Upper lobe of right lung (tissue), 1 donor: ENCODE data around the gene RETREG1. TPM values are rescaled to one million over a fixed set of nuclear protein-coding genes. Genes with fewer than 3 reads are reported as not detected.
"Not testable (repeated sequence)": the region's sequence is repeated elsewhere in the genome, so short reads cannot be mapped to it uniquely, and the experiment has no call there.

Source experiments
- ATAC-seq: fragments of 200-7000 bp; cut with Tn5 transposase; one replicate; pipeline ENCODE4 v1.9.1; 2020; ENCODE audit warnings: mild to moderate bottlenecking, moderate library complexity
- DNase-seq: peaks from one replicate; pipeline ENCODE4 v3.0.0-alpha.2; 2020
- H3K27ac ChIP-seq: fragments of 200-600 bp; one replicate; pipeline ENCODE4 v1.8.0; 2022
- H3K27me3 ChIP-seq: fragments of 200-600 bp; one replicate; pipeline ENCODE4 v1.8.0; 2022; ENCODE audit warnings: mild to moderate bottlenecking
- H3K36me3 ChIP-seq: fragments of 200-600 bp; one replicate; pipeline ENCODE4 v1.8.0; 2022
- H3K4me1 ChIP-seq: fragments of 200-600 bp; one replicate; pipeline ENCODE4 v1.8.0; 2022
- H3K4me3 ChIP-seq: fragments of 200-600 bp; one replicate; pipeline ENCODE4 v1.8.0; 2022; ENCODE audit warnings: mild to moderate bottlenecking
- H3K9me3 ChIP-seq: fragments of 200-600 bp; one replicate; pipeline ENCODE4 v1.8.0; 2022
- CTCF ChIP-seq: fragments of 200-600 bp; IDR thresholded peaks from one replicate; pipeline ENCODE4 v1.8.0; 2022; ENCODE audit warnings: antibody characterized with exemption
- intact Hi-C: fragments of 100-400 bp; cut with DNase I; formaldehyde crosslinking; loops from one replicate; pipeline ENCODE4 v1.11.0; 2022
- total RNA-seq: library from RNA; stranded (reverse); fragmentation: NEBNext Ultra II Directional; extraction: Animal tissue kit (Norgen Biotek cat#: 25700); gene quantifications from one replicate; pipeline ENCODE4 v1.2.1, GENCODE V29; 2021
- donor health status: DM: no; HTN: yes; CAD: no; lungs with severe emphysema.

The RETREG1 gene
- total RNA-seq, 1 donor from 2014 or later = 22.8 TPM

GRCh38 chr5:16661713-16662112 lies 44.9 kb upstream of the RETREG1 start:
- peaks cover 2% of the 10 kb centered on the region for H3K4me1 ChIP-seq
- no peaks in the 10 kb centered on the region for H3K27me3 ChIP-seq
- intact Hi-C loops = no loop called here
- no peaks in the 10 kb centered on the region for H3K9me3 ChIP-seq
- TF ChIP-seq CTCF = no peak
- H3K27ac ChIP-seq = no peak overlapping the region
- H3K36me3 ChIP-seq = peaks cover 22% of the 10 kb centered on the region
- no peak overlapping the region for H3K4me3 ChIP-seq
- ATAC-seq (no peak), DNase-seq (no peak)

GRCh38 chr5:16660982-16661381 lies 44.2 kb upstream of the RETREG1 start:
- intact Hi-C loops = no loop called here

GRCh38 chr5:16659536-16659935 lies 42.7 kb upstream of the RETREG1 start:
- DNase-seq = no peak
- Histone ChIP-seq H3K27ac (no peak overlapping the region), H3K4me3 (no peak overlapping the region), H3K27me3 (no peaks in the 10 kb centered on the region), H3K4me1 (no peaks in the 10 kb centered on the region), H3K36me3 (peaks cover 9% of the 10 kb centered on the region), H3K9me3 (no peaks in the 10 kb centered on the region)
- ATAC-seq = no peak
- intact Hi-C loops = no loop called here
- TF ChIP-seq CTCF = no peak

More at GRCh38 chr5:16660982-16661381, 44.2 kb upstream of the RETREG1 start:
- DNase-seq (no peak), ATAC-seq (no peak)
- Histone ChIP-seq H3K27ac (no peak overlapping the region), H3K27me3 (no peaks in the 10 kb centered on the region), H3K9me3 (no peaks in the 10 kb centered on the region), H3K36me3 (peaks cover 15% of the 10 kb centered on the region), H3K4me1 (no peaks in the 10 kb centered on the region), H3K4me3 (no peak overlapping the region)
- no peak for TF ChIP-seq CTCF

- Histone ChIP-seq H3K9me3 (no peaks in the 10 kb centered on the region), H3K4me3 (no peak overlapping the region), H3K4me1 (no peaks in the 10 kb centered on the region), H3K27ac (peak overlapping the region; percentile 30), H3K27me3 (no peaks in the 10 kb centered on the region), H3K36me3 (no peaks in the 10 kb centered on the region)
- DNase-seq (no peak), ATAC-seq (peak; percentile 43)
- intact Hi-C loops = no loop called here
- no peak for TF ChIP-seq CTCF
Measured at GRCh38 chr5:16656561-16657191, 39.9 kb upstream of the RETREG1 start.

- no peak for TF ChIP-seq CTCF
- intact Hi-C loops = no loop called here
- Histone ChIP-seq H3K27ac (no peak overlapping the region), H3K4me3 (no peak overlapping the region), H3K27me3 (no peaks in the 10 kb centered on the region), H3K4me1 (no peaks in the 10 kb centered on the region), H3K36me3 (no peaks in the 10 kb centered on the region), H3K9me3 (no peaks in the 10 kb centered on the region)
- no peak for DNase-seq
- no peak for ATAC-seq
Measured at GRCh38 chr5:16654647-16655334, 38.0 kb upstream of the RETREG1 start.

- H3K27ac ChIP-seq, intact Hi-C loops, H3K4me3 ChIP-seq, ATAC-seq, H3K27me3 ChIP-seq, DNase-seq, H3K4me1 ChIP-seq, H3K36me3 ChIP-seq, H3K9me3 ChIP-seq: not testable (repeated sequence)
Measured at GRCh38 chr5:16648739-16649138, 31.9 kb upstream of the RETREG1 start.
